Mucosa of gallbladder (tissue), 1 donor: ENCODE data around the gene UBE2F. TPM values are rescaled to one million over a fixed set of nuclear protein-coding genes. Genes with fewer than 3 reads are reported as not detected.
"Not testable (repeated sequence)": the region's sequence is repeated elsewhere in the genome, so short reads cannot be mapped to it uniquely, and the experiment has no call there.

ENCODE experiments used
- DNase-seq: peaks from one replicate; pipeline ENCODE4 v3.0.0-alpha.2; 2020; ENCODE audit warnings: low spot score
- total RNA-seq: library from RNA; stranded (reverse); gene quantifications from one replicate; pipeline ENCODE4 v1.2.1, GENCODE V29; 2021
- donor health status: DM: no; HTN: no; CAD: no.

Gene UBE2F
- total RNA-seq, 1 donor from 2014 or later: 48.5 TPM

DNA sequence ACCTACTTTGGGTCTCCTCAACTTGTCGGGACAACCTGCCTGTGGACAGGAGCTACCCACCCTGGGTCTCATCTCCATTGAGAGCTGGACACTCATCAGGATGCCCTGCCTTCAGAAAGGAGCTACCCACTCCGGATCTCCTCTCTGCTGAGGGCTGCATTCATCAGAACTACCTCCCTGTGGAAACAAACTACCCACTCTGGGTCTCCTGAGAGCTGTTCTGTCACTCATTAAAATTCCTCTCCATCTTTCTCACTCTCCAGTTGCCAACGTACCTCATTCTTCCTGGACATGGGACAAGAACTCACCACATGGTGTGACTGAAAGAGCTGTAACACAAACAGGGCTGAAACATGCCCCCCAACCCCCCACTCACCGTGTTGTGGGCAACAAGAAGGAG, 22.5 kb upstream of the UBE2F start:
- no peak for DNase-seq

DNA sequence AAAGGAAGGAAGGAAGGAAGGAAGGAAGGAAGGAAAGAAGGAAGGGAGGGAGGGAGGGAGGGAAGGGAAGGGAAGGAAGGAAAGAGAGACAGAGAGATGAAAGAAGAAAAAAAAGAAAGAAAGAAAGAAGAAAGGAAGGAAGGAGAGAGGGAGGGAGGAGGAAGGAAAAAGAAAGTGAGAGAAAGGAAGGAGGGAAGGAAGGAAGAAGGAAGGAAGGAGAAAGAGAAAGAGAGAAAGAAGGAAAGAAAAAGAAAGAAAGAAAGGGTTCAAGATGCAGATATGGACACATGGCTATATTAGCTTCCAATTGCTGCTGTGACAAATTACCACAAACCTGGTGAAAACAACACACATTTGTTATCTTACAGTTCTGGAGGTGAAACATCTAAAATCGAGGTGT, 20.4 kb upstream of the UBE2F start:
- no peak for DNase-seq

DNA sequence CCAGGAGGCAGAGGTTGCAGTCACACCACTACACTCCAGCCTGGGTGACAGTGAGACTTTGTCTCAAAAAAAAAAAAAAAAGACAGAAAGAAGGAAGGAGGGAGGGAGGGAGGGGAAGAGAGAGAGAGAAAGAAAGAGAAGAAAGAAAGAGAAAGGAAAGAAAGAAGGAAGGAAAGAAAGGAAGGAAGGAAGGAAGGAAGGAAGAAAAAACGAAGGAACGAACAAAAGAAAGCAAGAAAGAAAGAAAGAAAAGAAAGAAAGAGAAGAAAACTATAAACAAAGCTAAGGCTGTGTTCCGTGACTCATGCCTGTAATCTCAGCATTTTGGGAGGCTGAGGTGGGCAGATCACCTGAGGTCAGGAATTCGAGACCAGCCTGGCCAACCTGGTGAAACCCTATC, 15.5 kb upstream of the UBE2F start:
- not testable (repeated sequence) for DNase-seq

DNA sequence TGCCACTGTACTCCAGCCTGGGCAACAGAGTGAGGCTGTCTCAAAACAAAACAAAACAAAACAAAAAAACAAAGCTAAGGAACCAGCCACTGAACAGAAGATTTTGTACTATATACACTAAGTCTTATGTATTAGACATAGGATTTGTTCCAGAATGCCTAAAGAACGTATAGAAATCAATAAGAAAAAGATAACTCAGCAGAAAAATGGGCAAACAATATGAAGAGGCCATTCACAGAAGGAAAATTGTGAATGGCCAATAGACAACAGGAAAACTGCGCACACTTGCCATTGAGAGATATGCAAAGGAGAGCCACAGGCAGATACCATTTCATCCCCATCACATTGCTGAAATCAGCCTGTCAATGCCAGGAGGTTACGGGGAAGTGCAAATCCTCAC, 14.9 kb upstream of the UBE2F start:
- no peak for DNase-seq

DNA sequence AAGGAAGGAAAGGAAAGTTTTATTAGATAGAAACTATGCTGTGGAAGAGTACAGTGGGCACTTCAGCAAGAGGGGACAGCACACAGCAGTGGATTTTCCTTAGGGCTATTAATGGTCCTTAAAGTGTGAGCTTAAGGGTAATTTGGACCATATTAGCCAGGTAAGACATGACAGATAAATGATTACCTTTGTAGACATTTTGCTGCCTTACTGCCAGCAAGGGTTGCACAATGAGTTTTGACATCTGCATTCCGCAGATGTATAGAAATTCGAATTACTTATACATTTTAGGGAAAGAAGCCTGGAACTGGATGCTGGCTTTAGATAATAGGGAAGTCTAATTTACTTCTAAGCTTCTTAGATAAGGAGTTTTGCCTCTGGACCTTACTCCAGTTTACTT, 14.0 kb upstream of the UBE2F start:
- no peak for DNase-seq

DNA sequence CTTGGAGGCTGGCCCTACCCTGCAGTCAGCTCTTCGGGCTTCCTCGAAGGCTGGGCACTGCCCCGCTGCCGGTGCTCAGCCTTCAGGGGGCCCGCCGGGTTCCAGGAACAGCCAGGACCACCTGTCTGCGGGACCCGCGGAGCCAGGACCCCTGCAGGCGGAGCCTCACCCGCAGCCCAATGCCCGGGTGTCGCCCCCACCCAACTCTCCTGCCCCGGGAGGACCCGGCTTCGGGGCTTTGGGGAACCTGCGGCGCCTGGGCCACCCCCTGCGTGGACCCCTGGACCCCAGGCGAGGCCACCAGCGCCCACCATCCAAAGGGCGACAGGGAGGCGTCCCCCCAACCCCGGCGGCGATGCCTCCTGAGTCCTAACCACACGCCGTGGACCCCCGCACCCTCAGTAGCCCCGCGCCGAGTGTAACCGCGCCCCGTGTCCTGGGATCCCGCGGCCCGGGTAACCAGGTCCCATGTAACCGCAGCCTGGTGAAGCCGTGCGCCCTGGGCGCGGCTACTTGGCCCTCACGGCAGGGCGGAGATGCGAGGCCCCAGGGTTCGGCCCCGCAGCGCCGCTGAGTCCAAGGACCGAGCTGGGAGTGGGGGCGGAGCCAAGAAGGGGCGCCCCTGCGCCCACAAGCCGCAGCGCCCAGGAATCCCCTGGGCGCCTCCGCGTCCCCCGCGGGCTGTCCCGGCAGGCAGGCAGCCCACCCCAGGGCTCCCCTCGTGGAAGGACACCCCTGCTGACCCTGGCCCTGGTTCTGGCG, 11.0 kb upstream of the UBE2F start:
- DNase-seq: no peak

DNA sequence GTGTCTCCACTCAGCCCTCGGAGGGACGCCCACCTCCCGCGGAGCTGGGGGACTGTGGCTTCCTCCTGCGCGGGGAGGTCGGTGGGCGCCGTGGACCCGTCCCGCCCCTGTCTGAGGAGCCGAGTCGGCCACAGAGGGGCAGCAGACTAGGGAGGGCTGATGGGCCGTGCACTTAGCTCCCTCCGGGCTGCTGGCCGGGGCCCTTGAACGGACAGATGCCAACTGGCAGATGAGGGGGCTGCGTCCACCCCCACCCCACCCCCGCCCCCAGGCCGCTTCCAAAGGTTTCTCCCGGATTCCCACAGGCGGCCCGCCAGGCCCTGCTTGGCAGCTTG, 10.4 kb upstream of the UBE2F start:
- DNase-seq: no peak

DNA sequence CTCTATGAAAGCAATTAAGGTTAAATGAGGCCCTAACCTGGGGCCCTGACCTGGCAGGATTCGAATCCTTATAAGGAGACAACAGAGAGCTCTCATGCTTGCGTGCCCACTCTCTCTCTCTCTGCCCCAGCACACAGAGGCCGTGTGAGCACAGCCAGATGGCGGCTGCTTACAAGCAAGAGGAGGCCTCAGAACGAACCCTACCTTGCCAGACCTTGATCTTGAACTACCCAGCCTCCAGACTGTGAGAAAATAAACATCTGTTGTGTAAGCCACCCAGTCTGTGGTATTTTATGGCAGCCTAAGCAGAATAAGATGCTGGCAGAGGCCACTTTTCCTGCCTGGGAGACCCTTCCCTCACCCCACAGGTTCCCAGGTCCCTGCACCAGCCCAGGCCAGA, 5.2 kb upstream of the UBE2F start:
- DNase-seq: no peak

DNA sequence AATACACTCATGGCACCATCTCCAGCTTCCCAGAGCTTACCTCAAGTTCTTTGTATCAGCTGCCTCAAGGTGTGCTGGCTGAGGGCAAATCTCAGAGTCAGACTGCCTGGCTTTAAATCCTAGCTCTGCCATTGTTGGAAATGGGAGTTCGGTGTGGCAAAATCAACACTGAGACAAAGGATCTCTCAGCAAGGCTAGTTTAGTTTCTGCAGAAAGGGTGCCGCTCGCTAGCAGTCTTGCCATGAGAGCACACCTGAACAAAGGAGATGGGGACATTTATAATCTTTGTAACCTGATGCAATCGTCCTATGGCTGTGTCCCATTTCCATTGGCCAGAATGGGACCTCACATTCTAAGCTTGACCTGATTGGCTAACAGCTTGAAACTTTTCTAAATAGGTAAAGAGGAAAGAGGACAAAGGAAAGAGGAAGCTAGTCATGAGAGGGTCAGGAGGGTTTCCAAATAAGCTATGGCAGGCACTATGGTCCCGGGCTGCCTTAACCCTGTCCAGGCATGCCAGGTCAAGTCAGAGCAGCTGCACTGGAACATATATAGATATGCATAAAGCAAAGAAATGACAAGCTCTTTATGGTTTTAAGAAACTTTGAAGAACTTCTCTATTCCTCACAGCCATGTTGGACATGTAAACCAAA, 4.3 kb upstream of the UBE2F start:
- no peak for DNase-seq

DNA sequence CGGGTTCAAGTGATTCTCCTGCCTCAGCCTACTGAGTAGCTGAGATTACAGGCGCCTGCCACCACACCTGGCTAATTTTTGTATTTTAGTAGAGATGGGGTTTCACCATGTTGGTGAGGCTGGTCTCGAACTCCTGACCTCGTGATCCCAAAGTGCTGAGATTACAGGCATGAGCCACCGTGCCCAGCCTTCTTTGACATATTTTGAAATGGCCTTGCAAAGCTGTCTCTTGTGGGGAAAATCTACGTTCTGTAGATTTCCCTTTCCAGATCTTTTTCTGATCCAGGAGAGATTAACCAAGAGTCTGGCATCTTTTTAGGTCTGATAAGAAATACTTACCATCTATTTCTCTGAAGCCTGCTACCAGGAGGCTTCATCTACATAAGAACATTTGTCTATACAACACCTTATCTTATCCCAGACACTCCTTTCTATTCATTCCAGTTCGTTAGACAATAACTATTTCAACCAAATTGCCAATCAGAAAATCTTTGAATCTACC, 3.3 kb upstream of the UBE2F start:
- not testable (repeated sequence) for DNase-seq

DNA sequence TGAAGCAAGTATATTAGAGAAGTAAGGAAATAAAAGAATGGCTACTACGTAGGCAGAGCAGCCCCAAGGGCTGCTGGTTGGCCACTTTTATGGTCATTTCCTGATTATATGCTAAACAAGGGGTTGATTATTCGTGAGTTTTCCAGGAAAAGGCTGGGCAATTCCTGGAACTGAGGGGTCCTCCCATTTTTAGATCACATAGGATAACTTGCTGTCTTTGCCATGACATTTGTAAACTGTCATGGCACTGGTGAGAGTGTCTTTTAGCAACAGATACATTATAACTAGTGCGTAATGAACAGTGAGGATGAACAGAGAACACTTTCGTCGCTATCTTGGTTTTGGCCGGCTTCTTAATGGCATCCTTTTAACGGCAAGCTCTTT, 2.6 kb upstream of the UBE2F start:
- no peak for DNase-seq

DNA sequence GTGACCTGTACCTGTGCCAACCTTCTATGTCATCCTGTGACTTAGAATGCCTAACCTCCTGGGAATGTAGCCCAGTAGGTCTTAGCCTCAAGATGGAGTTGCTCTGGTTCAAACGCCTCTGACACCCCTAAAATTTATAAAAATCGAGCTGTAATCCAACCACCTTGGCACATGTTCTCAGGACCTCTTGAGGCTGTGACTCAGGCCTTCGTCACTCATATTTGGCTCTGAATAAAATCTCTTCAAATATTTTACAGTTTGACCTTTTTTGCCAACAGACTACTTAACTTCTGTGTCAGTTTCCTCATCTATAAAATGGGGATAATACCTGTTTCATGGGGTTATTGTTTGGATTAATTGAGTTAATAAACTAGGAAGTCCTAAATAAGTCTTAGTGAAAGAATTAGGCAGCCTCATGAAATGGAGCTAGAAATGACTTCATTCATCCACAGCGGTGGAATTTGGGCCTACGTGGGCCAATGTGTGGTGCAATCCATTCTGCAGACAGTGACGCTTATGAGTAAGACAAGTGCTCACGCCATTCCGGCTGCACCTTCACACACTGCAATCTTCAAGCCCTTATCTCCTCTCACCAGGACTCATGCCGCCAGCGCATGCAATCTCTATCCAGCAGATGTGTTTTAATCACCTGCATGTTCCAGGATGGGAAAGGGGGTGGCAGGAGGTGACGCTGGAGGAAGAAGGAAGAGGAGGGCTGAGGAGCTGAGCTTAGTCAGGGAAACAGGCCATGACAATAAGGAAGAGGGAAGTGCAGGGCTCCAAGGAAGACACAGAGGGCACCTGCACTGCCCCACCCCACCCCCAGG, 2.0 kb upstream of the UBE2F start:
- DNase-seq: no peak

DNA sequence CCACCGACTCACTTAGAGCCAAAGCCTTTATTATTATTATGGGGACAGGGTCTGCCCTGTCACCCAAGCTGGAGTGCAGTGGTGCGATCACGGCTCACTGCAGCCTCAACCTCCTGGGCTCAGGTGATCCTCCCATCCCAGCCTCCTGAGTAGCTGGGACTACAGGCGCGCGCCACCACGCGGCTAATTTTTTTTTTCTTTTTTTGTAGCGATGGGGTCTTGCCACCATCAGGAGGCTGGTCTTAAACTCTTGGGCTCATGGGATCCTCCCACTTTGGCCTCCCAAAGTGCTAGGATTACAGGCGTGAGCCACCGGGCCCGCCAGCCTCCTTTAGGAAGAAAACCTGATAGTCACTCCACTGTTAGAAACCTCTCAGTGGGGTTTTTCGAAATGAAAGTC, 970 bp upstream of the UBE2F start:
- DNase-seq: not testable (repeated sequence)

DNA sequence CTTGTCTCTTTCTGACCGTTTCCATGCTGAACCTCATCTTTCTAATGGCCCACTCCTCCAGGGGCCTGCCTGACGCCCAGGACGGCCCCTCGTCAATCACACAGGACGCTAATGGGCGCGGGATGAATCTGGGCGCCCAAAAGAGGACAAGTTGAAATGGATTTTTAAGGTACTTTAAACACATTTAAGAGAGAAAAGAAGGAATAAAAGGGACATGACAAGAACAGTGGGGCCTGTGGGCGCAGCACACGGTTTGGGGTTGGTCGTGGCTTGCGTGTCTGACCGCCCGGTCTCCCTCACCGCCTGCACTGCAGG, 607 bp upstream of the UBE2F start:
- no peak for DNase-seq

DNA sequence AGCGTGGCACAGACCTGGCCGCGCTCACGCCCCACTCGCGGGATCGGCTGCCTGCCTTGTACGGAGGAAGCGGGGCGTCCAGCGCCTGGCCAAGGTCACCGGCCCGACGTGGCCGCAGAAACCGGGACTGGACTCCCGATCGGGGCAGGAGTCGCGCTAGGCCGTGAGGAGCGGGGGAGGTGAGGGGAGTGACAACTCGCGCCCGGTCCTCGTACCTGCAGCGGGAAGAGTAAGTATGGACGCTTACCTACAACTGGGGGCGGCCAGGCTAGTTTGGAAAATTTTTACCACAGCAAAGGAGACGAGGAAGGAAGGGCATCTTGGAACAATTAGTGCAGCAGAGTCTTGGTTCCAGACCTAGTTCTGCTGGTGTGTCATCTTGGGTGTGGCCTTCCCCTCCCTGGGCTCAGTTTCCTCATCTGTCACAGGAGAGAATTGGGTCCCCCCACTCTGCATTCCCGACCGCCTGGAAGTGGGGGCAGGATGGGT, 693 bp downstream of the UBE2F start:
- DNase-seq: peak; percentile 19

DNA sequence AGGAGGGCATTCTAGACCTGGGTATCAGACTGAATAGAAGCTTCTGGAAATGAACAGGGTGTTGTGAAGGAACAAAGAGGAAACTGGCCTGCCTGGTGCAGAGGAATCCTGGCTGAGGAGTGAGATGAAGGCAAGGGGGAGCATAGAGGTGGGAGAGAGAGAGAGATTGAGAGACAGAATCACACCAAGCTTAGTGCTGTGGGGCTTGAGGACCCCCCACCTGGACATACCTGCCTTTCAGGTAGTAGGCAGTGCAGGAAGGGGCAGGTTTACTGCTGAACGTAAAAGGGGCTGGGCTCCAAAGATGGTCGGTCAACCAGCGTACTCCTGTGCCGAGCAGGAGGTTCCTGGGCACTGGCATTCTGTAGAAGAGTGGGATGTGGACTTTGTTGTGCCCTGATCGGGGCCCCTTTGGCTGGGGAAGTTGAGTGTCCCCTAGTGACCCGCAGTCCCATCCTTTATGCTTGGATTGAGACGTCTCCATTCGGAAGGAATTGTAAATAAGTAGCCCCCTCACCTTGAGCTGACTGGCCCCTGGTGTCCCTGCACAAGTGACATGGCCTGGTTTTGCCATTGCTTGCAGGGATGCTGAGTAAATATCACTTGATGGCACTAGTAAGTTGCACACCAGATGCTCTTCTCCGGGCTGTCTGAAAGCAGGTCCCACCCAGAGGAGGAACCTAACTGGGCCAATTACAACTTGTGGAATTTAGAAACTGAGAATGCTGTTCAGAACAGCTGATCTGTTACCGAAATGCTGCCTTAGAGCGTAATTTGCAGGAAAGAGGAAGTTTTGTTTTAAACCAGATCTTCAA, 1.4 kb downstream of the UBE2F start:
- peak; percentile 63 for DNase-seq

DNA sequence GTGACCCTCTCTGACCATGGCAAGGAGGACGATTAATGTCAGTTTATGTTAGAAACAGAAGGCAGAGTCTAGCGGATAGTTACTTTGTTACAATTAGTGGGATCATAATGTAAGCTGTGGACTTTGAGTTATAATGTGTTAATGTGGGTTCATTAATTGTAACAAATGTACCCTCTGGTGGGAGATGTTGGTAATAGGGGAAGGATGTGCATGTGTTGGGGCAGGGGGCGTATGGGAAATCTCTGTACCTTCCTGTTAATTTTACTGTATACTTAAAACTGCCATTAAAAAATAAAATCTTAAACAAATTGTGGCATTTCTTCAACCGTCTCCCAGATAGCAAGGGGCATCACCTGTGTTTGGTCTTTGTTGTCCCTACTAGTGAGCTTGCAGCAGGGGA, 4.8 kb downstream of the UBE2F start:
- DNase-seq: no peak

DNA sequence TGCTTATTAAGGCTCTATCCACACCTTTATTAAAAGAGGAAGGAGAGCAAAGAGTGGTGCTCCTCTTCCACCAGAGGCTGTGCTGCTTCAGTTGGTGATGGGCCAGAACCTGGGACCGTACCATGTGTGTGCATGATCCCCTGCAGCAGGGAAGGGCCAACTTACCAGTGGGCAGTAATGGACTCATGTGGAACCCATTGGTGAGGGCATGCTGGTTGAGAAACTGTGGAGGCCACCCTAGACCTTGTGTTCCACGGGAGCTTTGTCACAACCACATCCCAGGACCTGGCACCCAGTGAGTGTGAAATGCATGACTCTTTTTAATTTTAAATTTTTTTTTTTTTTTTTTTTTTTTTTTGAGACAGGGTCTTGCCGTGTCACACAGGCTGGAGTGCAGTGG, 5.4 kb downstream of the UBE2F start:
- DNase-seq: no peak

DNA sequence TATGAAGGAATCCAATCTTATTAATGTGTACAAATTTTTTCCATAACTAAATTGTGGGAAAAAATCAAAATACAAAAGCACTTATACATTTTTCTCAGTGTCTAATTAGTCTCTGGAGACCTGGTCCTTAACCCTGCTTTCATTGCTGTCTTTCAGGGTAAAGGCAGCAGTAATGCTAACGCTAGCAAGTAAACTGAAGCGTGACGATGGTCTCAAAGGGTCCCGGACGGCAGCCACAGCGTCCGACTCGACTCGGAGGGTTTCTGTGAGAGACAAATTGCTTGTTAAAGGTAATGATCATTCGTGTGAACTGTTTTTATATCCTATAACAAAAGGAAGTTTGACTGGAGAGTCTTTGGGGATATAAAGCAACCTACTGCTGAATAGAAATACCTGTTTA, 6.1 kb downstream of the UBE2F start:
- DNase-seq: no peak

DNA sequence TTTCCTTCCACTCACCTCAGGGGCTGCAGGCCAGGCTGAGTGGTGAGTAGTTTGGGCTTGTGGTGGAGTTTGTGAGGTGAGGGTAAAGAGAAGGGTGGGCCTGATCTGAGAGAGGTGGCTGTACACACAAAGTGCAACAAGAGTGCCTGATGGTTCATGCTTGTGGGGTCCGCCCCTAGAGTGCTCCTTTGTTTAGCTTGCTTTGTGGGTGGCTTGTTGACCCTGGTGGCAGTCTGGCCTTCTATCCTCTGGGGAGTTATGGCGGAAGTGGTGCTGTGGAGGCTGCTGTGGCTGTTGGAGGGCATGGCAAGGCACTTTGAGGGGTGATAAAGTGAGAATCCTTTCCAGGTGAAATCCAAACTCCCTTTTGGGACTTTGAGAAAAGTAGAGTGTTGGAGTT, 10.6 kb downstream of the UBE2F start:
- no peak for DNase-seq

DNA sequence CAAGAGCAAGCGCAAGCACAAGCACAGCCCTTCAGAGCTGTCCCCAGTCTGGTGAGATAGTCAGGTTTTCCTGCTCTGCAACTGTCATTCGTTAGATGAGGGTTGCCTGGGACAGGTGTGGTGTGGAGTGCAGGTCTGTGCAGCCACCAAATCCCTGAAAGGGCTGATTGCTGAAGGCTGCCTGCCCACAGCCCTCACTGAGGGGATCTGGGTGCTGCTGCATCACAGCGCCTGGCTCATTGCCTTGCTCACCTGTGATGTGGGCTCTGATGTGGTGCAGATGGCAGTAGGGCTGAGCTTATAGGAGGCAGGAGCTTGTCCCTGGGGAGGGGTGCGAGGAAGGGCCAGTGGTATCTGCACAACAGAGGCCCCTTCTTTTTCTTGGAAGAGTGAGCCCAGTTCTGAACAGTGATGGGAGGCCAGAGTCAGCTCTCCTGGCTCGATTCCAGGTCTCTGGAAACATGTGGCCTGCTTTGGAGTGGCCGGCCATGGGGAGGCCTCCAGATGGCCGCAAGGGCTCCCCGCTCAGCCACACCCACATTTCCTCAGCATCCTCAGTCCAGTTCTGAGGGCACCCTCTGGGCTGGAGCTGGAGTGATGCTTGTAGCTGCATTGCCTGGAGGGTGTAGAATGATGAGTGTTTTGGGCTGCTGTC, 11.4 kb downstream of the UBE2F start:
- DNase-seq: no peak
